Measurements from ENCODE around the gene FARP1. TPM values are rescaled to one million over a fixed set of nuclear protein-coding genes. Genes with fewer than 3 reads are reported as not detected.

Gene FARP1
- total RNA-seq, 1 donor from 2014 or later = 357 TPM

DNA sequence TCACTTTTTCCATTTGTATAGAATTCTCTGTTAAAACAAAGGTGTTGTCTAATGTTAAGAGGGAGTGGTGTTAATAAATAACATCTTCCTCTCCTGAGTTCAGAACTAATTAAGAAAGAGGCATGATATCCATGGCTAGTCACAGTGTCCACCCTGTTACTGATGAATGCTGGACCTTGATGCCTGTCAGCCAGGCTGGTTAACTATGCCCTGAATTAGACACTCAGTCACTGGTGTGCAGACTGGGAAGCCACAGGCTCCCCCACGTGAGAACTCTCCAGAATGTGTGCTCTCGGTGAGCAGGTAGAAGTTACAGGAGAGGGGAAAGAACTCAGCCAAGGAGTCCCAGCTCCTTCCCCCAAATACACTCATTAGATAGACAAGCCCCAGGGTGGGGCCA is 90.2 kb downstream of the FARP1 start:
- Mint-ChIP-seq H3K27ac (ENCODE audit: unreplicated experiment) (peak overlapping the region; percentile 57), H3K4me1 (ENCODE audit: unreplicated experiment) (peaks cover 75% of the 10 kb centered on the region), H3K9me3 (ENCODE audit: unreplicated experiment) (peaks cover 5% of the 10 kb centered on the region), H3K4me3 (ENCODE audit: unreplicated experiment) (no peak overlapping the region), H3K27me3 (ENCODE audit: unreplicated experiment) (no peaks in the 10 kb centered on the region), H3K36me3 (ENCODE audit: unreplicated experiment) (peaks cover 15% of the 10 kb centered on the region)
- DNase-seq (ENCODE audit: extremely low spot score, unreplicated experiment) = no peak
- TF ChIP-seq CTCF (IDR thresholded peaks at IDR 0.05) = no peak

DNA sequence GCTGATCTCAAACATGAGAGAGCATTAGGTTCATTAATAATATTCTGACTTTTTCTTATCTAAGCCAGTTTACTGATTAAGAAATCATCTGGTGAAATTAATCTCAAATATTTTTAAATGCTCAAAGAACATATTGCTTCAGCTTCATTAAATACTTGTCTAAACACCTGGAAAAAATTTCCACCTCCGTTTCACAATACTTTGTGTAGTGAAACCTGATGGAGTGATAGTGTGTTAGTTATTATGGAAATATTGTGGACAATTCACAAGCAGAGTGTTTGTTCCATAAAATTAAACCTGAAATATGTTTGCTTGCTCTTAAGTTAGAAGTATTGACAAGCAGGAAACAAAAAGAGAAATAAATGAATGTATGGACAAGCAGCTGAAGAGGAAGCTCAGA is 91.5 kb downstream of the FARP1 start:
- Mint-ChIP-seq H3K27ac (ENCODE audit: unreplicated experiment) (no peak overlapping the region), H3K9me3 (ENCODE audit: unreplicated experiment) (peaks cover 5% of the 10 kb centered on the region), H3K4me1 (ENCODE audit: unreplicated experiment) (peaks cover 77% of the 10 kb centered on the region), H3K36me3 (ENCODE audit: unreplicated experiment) (peaks cover 11% of the 10 kb centered on the region), H3K4me3 (ENCODE audit: unreplicated experiment) (no peak overlapping the region), H3K27me3 (ENCODE audit: unreplicated experiment) (no peaks in the 10 kb centered on the region)
- TF ChIP-seq CTCF (IDR thresholded peaks at IDR 0.05) = no peak
- no peak for DNase-seq (ENCODE audit: extremely low spot score, unreplicated experiment)

DNA sequence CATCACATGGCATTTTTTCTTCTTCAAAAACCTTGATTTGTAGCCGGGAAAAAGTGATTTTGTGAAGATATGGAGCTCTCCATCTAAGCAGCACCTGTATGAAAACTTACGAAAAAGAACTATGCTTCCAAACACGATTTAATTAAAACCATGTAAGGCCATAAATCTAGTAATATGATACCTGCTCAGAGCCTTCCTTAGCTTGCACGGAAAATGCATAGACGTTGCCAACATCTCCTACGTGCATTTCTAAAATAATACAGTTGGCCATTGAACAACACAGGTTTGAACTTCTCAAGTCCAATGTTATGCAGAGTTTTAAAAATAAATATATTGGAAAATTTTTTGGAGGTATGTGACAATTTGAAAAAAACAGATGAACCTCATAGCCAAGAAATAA is 93.3 kb downstream of the FARP1 start:
- no peaks in the 10 kb centered on the region for H3K27me3 Mint-ChIP-seq (ENCODE audit: unreplicated experiment)
- no peak overlapping the region for H3K27ac Mint-ChIP-seq (ENCODE audit: unreplicated experiment)
- H3K36me3 Mint-ChIP-seq (ENCODE audit: unreplicated experiment) = peaks cover 14% of the 10 kb centered on the region
- no peak overlapping the region for H3K4me3 Mint-ChIP-seq (ENCODE audit: unreplicated experiment)
- no peak for DNase-seq (ENCODE audit: extremely low spot score, unreplicated experiment)
- TF ChIP-seq CTCF (IDR thresholded peaks at IDR 0.05) = no peak
- peaks cover 83% of the 10 kb centered on the region for H3K4me1 Mint-ChIP-seq (ENCODE audit: unreplicated experiment)
- no peaks in the 10 kb centered on the region for H3K9me3 Mint-ChIP-seq (ENCODE audit: unreplicated experiment)

DNA sequence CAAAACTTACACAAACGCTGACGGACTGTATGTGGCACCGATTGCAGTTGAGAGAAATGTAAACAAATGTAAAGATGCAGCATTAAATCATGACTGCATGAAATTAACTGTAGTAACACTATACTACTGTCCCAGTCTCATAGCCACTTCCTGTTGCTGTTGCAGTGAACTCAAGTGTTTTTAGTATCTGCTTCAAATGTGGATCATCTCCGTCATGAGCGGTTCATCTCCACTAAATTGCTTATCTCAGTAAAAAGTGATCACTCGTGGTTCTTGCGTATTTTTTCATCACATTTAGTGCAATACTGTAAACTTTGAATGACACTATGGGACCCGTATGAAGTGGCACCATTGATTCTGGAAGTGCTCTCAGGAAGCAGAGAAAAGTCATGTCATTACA is 94.4 kb downstream of the FARP1 start:
- no peak for TF ChIP-seq CTCF (IDR thresholded peaks at IDR 0.05)
- no peak overlapping the region for H3K4me3 Mint-ChIP-seq (ENCODE audit: unreplicated experiment)
- H3K9me3 Mint-ChIP-seq (ENCODE audit: unreplicated experiment) = no peaks in the 10 kb centered on the region
- no peak for DNase-seq (ENCODE audit: extremely low spot score, unreplicated experiment)
- H3K36me3 Mint-ChIP-seq (ENCODE audit: unreplicated experiment) = peaks cover 12% of the 10 kb centered on the region
- H3K4me1 Mint-ChIP-seq (ENCODE audit: unreplicated experiment) = peaks cover 81% of the 10 kb centered on the region
- no peak overlapping the region for H3K27ac Mint-ChIP-seq (ENCODE audit: unreplicated experiment)
- H3K27me3 Mint-ChIP-seq (ENCODE audit: unreplicated experiment) = no peaks in the 10 kb centered on the region

DNA sequence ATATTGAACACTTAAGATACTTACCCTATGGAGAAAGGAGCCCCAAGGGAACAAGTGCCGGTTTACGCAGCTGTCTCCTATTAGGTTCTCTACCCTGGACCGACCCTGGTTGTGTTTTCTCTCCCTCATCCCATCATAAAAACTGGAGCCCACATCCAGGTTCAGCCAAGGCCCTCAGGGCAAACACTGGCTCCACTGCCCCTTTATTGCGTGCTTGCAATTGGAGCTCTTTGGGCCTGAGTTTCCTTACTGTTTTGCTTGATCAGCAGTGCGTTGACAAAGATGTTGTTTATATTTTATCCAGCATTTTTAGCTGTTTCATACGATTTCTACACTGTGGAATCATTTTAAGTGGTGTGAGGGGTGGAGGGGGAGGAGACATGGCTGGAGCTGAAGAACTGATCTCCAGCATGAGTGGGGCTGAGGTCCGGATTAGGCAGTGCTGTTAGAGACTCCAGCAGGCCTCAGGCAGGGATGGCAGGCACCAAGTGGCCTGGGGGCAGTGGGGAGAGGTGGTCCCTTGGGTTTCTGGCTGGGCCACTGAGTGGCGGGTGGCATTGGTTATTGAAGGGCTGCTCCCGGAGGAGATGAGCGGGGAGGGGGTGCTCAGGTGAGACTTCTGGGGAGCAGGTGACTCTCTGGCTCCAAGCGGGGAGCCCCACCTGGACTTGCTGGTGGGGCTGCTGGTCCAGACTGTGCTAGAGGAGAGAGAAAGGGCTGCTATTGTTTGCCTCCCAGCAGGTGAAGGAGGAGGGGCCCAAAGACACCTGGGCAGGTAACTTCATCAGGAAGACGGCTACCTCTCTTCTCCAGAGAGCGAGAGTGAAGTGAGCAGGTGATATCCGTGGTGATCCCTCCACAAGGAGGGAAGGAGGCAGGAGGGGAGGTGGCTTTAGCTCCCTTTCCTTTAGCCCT is 96.5 kb downstream of the FARP1 start:
- peak overlapping the region; percentile 53 for H3K4me3 Mint-ChIP-seq (ENCODE audit: unreplicated experiment)
- H3K9me3 Mint-ChIP-seq (ENCODE audit: unreplicated experiment) = no peaks in the 10 kb centered on the region
- peak; percentile 90 for DNase-seq (ENCODE audit: extremely low spot score, unreplicated experiment)
- no peak for TF ChIP-seq CTCF (IDR thresholded peaks at IDR 0.05)
- H3K36me3 Mint-ChIP-seq (ENCODE audit: unreplicated experiment) = peaks cover 10% of the 10 kb centered on the region
- H3K27ac Mint-ChIP-seq (ENCODE audit: unreplicated experiment) = peak overlapping the region; percentile 98
- H3K27me3 Mint-ChIP-seq (ENCODE audit: unreplicated experiment) = no peaks in the 10 kb centered on the region
- peaks cover 74% of the 10 kb centered on the region for H3K4me1 Mint-ChIP-seq (ENCODE audit: unreplicated experiment)
